ENCODE results near the gene THBS2.

- no peak for TF ChIP-seq EZH2 (IDR thresholded peaks at IDR 0.05; ENCODE audit: borderline replicate concordance, low read depth, low read length, severe bottlenecking)
- no peak for TF ChIP-seq CTCF (IDR thresholded peaks at IDR 0.05; ENCODE audit: extremely low read depth in 1 of 2, insufficient read depth in 1 of 2, low read depth in 1 of 2, low read length in 2 of 2)
- TF ChIP-seq POLR2A (IDR thresholded peaks at IDR 0.05; ENCODE audit: low read depth, low read length) = no peak
- TF ChIP-seq MYC (IDR thresholded peaks at IDR 0.05; ENCODE audit: low read depth, low read length) = no peak
- TF ChIP-seq POLR2AphosphoS5 (IDR thresholded peaks at IDR 0.05; ENCODE audit: insufficient read depth, low read depth, low read length) = no peak
- TF ChIP-seq FOS (IDR thresholded peaks at IDR 0.05; ENCODE audit: borderline replicate concordance, insufficient read depth, low read length) = no peak
- TF ChIP-seq JUN (IDR thresholded peaks at IDR 0.05; ENCODE audit: borderline replicate concordance, insufficient read depth, insufficient read length, low read depth) = no peak
- TF ChIP-seq GATA2 (IDR thresholded peaks at IDR 0.05; ENCODE audit: insufficient read depth, insufficient read length, low read depth, low read length) = no peak
These were observed 83.6 kb downstream of the THBS2 start for GRCh38 chr6:169169941-169170582.
